HG02588 (cell line): ENCODE results near the gene AGXT2.
"Not testable (repeated sequence)": the region's sequence is repeated elsewhere in the genome, so short reads cannot be mapped to it uniquely, and the experiment has no call there.

Source experiments
- ATAC-seq: cut with Tn5 transposase; IDR thresholded peaks from one replicate; pipeline ENCODE4 v1.9.1; 2021; ENCODE audit warnings: mild to moderate bottlenecking, moderate library complexity; ENCODE audit not compliant: unreplicated experiment

The AGXT2 gene

GRCh38 chr5:34976347-34976746 is 71.4 kb downstream of the AGXT2 start:
- ATAC-seq: no peak

- not testable (repeated sequence) for ATAC-seq
These were observed 76.1 kb downstream of the AGXT2 start for GRCh38 chr5:34971655-34972054.

GRCh38 chr5:34970552-34970951 is 77.2 kb downstream of the AGXT2 start:
- ATAC-seq: no peak

- ATAC-seq: no peak
These were observed 79.5 kb downstream of the AGXT2 start for GRCh38 chr5:34968258-34968657.

- ATAC-seq: no peak
These were observed 80.2 kb downstream of the AGXT2 start for GRCh38 chr5:34967540-34967939.

GRCh38 chr5:34959323-34959722 is 88.4 kb downstream of the AGXT2 start:
- ATAC-seq: peak; percentile 97

GRCh38 chr5:34957857-34958690 is 89.7 kb downstream of the AGXT2 start:
- no peak for ATAC-seq

- ATAC-seq: no peak
These were observed 90.4 kb downstream of the AGXT2 start for GRCh38 chr5:34957321-34957720.
